BJ (cell line): ENCODE results near the gene MMP27. TPM values are rescaled to one million over a fixed set of nuclear protein-coding genes. Genes with fewer than 3 reads are reported as not detected.

ENCODE experiments used
- CTCF ChIA-PET: fragments of 350-600 bp; formaldehyde crosslinking; extraction: SDS; loops from one replicate; lab custom pipeline; 2021; ENCODE audit warnings: antibody characterized with exemption, inconsistent platforms; lab: Yijun Ruan, JAX
- POLR2A ChIA-PET: fragments of 300-600 bp; sonication (Branson Sonifier 250); formaldehyde crosslinking; extraction: SDS; loops from one replicate; lab custom pipeline; 2021; ENCODE audit warnings: antibody characterized with exemption; lab: Charles Lee
- DNase-seq: peaks from one replicate; pipeline ENCODE4 v3.0.0-alpha.2; 2011; ENCODE audit warnings: low read depth
- H3K27me3 ChIP-seq: 2 replicates; pipeline ENCODE4 v1.6.0; 2011; ENCODE audit warnings: low read length; ENCODE audit not compliant: control insufficient read depth, insufficient read depth
- H3K36me3 ChIP-seq: 2 replicates; pipeline ENCODE4 v1.5.1; 2011; ENCODE audit warnings: low read length; ENCODE audit not compliant: control insufficient read depth, insufficient read depth
- H3K4me3 ChIP-seq: 2 replicates; pipeline ENCODE4 v1.5.1; 2011; ENCODE audit warnings: low read depth, mild to moderate bottlenecking, control low read depth, low read length
- CTCF ChIP-seq: IDR thresholded peaks from 2 replicates; pipeline ENCODE4 v1.5.1; 2011; ENCODE audit warnings: low read depth, mild to moderate bottlenecking, control low read depth, inconsistent platforms, low read length, moderate library complexity; ENCODE audit not compliant: insufficient read depth
- polyA plus RNA-seq: library from polyadenylated mRNA; depleted of rRNA; stranded (reverse); fragments of >200 nt; gene quantifications from 2 replicates; pipeline ENCODE4 v1.2.3, GENCODE V29; 2011

MMP27 gene
- polyA plus RNA-seq, 1 experiment: not detected

GRCh38 chr11:102724904-102725500, 19.4 kb upstream of the MMP27 start, which contains the start of gene MMP8:
Gene MMP8, minus strand, starts transcription at chr11:102724954. Its CDS starts 99 bp downstream, at chr11:102724855.
- DNase-seq: no peak
- Histone ChIP-seq H3K36me3 (no peaks in the 10 kb centered on the region), H3K27me3 (no peaks in the 10 kb centered on the region; the same call in 1 of the 2 replicates), H3K4me3 (no peak within 1 kb of the TSS)
- POLR2A ChIA-PET: no interaction called here
- CTCF ChIA-PET: interaction anchor here (1.1 kb wide), 1 partner anchor 9 kb away, joined by 3 read pairs; no protein-coding TSS in a partner anchor
- no peak for TF ChIP-seq CTCF

GRCh38 chr11:102722821-102723220, 17.3 kb upstream of the MMP27 start:
- H3K36me3 ChIP-seq: no peaks in the 10 kb centered on the region
- POLR2A ChIA-PET: no interaction called here
- CTCF ChIA-PET: no interaction called here
- DNase-seq: no peak
- no peaks in the 10 kb centered on the region; the same call in 1 of the 2 replicates for H3K27me3 ChIP-seq
- H3K4me3 ChIP-seq: no peak overlapping the region
- no peak for TF ChIP-seq CTCF

GRCh38 chr11:102719620-102720277, 14.2 kb upstream of the MMP27 start:
- peaks cover 2% of the 10 kb centered on the region; the same call in 1 of the 2 replicates for H3K27me3 ChIP-seq
- DNase-seq: no peak
- ChIA-PET CTCF (no interaction called here), POLR2A (no interaction called here)
- no peaks in the 10 kb centered on the region for H3K36me3 ChIP-seq
- no peak for TF ChIP-seq CTCF
- no peak overlapping the region for H3K4me3 ChIP-seq

- Histone ChIP-seq H3K4me3 (no peak overlapping the region), H3K36me3 (no peaks in the 10 kb centered on the region), H3K27me3 (peaks cover 2% of the 10 kb centered on the region)
- ChIA-PET POLR2A (no interaction called here), CTCF (interaction anchor here (1.5 kb wide), 1 partner anchor 18 kb away, joined by 3 read pairs; no protein-coding TSS in a partner anchor)
- no peak for TF ChIP-seq CTCF
- no peak for DNase-seq
Measured at GRCh38 chr11:102717280-102717679, 11.7 kb upstream of the MMP27 start.

GRCh38 chr11:102716527-102716926, 11.0 kb upstream of the MMP27 start:
- CTCF ChIA-PET: no interaction called here
- POLR2A ChIA-PET: no interaction called here
- DNase-seq: no peak
- Histone ChIP-seq H3K36me3 (no peaks in the 10 kb centered on the region), H3K4me3 (no peak overlapping the region), H3K27me3 (peaks cover 2% of the 10 kb centered on the region)
- no peak for TF ChIP-seq CTCF
